ENCODE results near the gene PLD4.
A peak's percentile ranks its signal among the peaks of the same experiment; 100 is the strongest.
"Not testable (repeated sequence)": the region's sequence is repeated elsewhere in the genome, so short reads cannot be mapped to it uniquely, and the experiment has no call there.

Gene PLD4, protein sequence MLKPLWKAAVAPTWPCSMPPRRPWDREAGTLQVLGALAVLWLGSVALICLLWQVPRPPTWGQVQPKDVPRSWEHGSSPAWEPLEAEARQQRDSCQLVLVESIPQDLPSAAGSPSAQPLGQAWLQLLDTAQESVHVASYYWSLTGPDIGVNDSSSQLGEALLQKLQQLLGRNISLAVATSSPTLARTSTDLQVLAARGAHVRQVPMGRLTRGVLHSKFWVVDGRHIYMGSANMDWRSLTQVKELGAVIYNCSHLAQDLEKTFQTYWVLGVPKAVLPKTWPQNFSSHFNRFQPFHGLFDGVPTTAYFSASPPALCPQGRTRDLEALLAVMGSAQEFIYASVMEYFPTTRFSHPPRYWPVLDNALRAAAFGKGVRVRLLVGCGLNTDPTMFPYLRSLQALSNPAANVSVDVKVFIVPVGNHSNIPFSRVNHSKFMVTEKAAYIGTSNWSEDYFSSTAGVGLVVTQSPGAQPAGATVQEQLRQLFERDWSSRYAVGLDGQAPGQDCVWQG

DNA sequence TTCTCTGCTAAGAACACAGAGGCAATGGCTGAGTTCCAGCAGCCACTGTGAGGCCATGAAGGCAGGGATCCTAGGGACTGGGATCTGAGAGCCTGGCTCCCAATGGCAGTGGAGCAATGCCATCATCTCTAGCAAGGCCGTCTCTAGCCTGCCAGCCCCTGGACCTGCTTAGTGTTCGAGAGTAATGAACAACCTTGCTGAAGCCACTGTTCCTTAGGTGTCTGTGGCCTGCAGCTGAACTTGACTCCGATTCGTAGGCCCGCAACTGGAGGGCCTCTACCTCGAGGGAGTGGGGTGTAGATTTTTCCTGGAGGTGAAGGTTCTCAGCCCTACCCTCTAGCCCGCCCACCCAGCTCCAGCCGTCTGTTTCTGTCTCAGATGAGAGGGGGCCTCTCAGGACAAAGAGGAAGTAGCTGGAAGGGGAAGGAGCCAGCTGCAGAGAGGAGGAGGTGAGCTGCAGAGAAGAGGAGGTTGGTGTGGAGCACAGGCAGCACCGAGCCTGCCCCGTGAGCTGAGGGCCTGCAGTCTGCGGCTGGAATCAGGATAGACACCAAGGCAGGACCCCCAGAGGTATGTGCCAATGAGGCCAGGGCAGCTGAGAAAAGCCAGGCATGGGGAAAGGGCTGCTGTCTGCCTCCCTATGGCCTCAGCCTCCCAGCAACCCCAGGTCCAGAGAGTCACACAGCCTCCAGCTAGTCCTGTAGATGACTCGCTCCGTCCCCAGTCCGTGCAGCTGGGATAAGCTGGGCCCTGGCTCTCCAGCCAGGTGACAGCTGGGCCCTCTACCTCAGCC, at the start of gene PLD4:
Gene PLD4, plus strand, starts transcription at position 459 of the 793 bp plus-strand sequence. CDS start 2,262 bp downstream, outside the sequence.
- no peak for DNase-seq

DNA sequence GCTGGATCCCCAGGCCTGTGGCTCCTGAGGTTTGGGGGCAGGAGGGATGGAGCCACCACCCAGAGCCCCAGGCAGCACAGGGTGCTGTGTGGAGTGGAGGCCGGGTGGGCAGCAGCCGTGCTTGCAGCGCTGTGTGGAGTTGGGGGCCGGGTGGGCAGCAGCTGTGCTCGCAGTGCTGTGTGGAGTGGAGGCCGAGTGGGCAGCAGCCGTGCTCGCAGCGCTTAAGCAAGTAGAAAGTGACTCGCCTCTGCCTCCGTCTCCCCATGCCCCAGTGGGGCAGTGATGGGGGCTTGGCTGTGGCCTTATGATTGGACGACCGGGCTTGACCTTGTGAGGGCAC, 49.3 kb upstream of the PLD4 start:
- DNase-seq, result no peak

DNA sequence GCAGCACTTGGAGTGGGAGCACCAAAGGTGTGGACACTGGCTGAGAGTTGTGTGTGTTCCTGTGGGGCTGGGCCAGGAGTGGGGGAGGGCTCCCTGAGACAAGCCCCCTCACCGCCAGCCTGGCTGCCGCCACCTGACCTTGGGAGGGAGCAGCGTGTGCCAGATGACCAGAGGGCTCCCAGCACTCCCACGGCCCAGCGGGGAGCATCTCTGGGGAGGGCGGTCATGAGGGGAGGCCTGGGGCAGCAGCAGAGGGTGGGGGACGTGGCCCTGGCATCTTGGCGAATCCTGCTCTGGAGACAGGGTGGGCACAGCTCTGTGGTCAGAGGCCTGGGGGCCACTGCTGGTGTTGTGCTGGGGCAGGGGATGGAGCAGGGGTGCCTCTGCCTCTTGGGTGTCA, 48.9 kb upstream of the PLD4 start:
- DNase-seq, result no peak

DNA sequence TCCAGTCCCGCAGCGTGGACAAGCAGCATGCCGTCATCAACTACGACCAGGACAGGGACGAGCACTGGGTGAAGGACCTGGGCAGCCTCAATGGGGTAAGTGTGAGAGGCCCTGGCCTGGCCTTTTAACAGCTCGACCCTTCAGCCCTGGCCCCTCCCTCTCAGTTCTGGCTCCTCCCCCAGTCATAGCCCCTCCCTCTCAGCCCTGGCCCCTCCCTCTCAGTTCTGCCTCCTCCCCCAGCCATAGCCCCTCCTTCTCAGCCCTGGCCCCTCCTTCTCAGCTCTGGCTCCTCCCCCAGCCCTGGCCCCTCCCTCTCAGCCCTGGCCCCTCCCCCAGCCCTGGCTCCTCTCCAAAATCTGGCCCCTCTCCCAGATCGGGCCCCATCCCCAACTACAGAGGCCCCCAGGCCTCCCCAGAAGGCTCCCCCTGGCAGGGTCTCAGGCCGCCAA, 48.4 kb upstream of the PLD4 start:
- DNase-seq, result peak; percentile 2

DNA sequence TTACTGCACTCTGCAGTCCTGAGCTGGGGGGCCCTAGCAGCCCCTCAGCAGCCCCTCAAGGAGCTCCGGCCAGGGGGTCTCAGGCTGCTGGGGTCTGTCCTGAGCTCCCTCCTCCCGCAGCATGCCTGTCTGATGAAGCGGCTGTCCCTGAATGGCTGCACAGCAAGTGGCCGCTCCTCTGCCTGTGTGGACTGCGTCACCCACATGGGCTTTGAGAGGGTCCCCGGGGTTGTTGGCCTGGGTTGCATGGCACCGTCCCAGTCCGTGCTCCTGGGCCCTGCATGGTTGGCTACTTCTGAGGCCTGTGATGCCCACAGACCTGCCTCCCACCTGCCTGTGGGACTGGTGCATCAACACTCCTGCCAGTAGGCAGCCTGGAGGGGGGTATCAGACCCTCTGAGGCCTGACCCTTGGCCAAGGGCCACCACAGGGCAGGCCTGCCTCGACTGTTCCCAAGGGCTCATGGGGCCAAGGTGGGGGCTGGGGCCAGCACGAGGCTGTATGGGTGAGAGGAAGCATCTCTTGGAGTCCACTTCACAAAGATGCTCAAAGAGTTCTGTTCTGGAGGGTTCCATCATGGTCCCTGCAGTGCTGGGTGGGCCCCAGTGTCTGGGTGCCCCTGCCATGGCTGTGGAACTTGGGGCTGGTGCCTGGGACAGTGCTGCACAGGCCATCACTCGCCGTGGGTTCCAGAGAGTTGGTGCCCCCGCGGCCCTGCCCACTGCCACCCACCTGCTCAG, 47.4 kb upstream of the PLD4 start:
- no peak for DNase-seq

DNA sequence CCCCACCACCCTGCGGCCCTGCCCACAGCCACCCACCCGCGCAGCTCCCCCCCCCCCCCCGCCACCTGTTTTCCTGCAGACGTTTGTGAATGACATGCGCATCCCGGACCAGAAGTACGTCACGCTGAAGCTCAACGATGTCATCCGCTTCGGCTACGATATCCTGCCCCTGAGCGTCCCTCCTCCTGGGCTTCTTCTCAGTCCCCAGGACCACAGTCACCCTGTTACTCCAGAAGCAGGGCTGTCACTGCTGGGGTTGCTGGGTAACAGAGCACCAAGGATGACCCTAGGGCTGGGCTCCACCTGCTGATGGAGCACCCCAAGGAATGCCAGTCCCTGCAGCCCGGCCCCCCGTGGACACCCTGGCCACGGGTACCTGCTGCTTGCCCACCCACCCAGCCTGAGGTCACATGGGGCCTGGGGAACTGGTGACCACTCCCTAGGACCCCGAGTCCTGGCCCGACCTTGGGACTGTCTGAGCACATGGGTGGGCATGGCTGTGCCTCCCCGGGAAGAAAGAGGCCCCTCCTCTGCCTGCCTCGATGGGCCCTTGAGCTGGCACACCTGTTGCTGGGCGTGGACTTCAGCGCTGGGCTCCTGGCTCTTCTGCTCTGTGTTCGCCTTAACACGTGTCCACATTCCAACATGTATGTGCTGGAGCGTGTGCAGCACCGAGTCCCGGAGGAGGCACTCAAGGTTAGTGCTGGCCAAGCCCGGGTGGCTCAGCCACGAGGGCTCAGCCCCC, 46.7 kb upstream of the PLD4 start:
- DNase-seq, result no peak

DNA sequence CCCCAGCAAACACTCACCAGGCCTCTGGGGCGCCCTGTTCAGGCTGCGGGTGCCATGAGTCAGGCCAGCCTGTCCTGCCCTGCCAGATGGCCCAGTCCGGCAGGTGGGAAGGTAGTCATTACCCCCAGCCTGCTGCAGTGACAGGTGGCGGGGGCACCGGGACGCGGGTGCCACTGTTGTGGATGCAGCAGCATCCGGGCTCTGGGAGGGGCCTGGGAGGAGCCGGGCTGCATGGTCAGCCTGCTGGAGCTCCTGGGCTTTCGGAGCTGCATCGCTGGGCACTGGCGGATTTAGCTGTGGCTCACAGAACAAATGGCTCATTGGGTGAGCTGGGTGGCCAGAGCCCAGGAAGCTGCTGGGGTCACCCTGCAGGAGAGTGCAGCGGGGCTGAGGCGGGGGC, 46.1 kb upstream of the PLD4 start:
- DNase-seq, result no peak

DNA sequence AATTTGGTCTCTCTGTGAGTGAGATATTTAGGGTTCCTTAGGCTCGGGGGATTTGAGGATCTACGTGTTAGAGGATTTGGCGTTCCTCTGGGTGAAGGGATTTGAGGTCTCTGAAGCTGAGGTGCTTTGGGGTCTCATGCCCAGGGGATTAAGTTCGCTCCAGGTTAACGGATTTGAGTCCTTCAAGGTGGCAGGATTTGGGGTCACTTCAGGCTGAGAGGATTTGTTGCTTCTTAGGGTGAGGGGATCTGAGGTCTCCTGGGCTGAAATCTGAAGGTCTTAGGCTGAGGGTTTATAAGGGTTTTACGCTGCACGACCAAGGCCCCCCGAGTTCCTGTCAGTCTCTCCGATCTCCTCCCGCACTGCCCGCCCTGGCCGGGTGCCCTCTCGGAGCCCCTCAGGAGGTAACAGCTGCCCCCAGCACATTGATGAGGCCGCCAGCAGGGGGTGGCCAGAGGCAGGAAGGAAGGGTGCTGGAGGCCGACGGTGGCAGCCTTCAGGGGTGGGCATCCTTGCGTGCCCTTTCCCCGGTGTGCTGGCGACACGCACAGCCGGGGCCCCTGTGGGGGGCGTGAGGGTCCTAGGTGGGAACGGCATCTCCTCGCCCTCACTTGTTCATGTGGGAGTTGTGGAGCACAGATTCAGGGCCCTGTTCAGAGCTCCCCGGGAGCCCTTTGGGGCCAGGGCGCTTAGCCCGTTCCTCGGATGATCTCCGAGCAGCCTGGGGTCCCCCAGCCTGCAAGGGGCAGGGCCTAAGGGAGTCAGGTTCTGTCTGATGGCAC, 45.3 kb upstream of the PLD4 start:
- no peak for DNase-seq

DNA sequence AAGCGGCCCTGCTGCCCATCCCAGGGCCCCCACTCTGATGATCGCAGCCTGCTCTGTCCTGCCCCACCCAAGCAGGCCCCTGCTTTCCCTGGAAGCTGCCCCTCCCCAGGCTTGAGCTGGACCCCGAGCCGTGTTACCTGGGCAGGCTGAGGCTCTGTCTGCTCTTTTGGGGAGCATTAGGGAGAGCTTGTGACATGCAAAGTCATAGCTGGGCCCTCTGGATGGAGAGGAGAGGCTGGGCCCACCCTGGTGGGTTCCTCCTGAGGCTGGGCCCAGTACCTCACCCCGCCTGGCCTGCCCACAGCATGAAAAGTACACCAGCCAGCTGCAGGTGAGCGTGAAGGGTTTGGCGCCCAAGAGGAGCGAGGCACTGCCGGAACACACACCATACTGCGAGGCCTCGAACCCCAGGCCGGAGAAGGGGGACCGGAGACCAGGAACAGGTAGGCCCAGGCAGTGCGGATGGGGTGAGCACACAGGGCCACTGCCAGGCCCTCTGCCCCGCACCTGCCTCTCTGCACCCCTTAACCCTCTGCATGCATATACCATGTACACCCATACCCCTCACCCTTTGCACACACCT, 44.6 kb upstream of the PLD4 start:
- no peak for DNase-seq

DNA sequence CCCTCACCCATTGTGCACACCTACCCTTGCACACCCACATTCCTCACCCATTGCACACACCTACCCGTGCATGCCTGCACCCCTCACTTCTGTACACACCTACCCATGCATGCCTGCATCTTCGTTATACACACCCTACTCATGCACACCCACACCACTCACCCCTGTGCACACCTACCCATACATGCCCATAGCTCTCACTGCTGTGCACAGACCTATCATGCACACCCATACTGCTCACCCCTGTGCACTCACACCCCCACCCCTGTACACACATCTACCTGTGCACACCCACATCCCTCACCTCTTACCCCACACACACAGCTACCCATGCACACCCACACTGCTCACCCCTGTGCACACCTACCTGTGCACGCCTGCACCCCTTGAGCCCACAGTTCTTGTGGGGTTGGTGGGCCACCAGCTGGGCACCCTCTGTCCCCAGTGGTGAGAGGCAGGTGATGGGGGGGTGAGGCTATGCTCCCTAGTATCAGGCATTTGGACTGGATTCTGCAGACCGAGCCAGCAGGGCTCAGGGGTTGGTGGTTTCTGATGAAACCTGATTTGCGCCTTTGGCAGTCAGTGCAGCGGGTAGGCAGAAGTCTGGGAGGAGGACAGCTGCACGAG, 44.0 kb upstream of the PLD4 start:
- no peak for DNase-seq

DNA sequence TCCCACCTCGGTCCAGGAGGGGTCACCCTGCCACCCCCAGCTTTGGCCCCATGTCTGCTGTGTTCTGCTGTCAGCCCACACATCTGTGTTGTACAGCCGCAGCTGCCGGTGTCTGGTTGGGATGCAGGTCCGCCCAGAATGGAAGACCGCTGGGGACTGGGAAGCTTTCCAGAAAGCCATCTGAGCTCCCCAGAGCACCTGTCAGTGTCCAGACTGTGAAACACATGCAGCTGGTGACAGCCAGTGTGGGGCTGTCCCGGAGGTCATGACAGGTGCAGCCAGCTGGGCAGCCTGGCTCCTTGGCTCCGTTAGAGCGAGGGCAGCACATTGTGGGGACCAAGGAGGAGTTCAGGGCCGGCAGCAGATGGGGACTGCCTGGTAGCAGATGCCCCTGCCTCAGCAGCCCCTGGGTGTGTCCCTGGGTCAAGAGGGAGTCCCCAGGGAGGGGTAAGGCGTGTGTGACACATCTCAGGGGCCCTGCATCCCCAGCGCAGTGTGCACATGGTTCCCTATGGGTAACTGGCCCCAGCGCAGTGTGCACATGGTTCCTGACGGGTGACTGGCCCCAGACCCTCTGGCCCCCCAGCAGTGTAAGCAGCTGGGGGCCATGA, 43.2 kb upstream of the PLD4 start:
- DNase-seq, result no peak

DNA sequence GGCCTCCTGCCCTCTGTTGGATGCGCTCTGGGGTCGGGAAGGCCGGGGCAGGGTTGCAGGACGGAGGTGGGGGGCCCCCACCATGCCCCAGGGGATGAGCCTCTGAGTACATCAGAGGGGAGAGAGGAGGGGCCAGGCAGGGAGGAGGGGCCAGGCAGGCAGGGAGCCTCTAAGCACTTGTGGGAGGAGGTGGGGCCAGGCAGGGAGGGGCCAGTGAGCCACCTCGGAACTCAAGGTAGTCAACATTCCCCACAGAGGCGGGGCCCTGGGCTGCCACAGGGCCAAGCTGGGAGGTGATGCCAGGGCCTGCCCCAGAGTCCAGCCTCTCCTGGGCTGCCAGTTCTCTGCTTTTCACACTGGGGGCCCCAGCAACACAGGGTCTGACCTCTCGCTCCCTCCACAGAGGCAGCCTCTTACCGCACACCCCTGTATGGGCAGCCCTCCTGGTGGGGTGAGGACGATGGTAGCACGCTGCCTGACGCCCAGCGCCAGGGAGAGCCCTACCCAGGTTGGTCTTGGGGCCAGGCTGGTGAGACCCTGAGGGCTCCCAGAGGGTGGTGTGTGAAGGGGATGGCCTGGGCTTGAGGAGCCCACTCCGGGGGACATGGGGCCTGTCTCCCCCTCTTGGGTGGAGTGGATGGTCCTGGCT, 42.2 kb upstream of the PLD4 start:
- DNase-seq, result peak; percentile 52

DNA sequence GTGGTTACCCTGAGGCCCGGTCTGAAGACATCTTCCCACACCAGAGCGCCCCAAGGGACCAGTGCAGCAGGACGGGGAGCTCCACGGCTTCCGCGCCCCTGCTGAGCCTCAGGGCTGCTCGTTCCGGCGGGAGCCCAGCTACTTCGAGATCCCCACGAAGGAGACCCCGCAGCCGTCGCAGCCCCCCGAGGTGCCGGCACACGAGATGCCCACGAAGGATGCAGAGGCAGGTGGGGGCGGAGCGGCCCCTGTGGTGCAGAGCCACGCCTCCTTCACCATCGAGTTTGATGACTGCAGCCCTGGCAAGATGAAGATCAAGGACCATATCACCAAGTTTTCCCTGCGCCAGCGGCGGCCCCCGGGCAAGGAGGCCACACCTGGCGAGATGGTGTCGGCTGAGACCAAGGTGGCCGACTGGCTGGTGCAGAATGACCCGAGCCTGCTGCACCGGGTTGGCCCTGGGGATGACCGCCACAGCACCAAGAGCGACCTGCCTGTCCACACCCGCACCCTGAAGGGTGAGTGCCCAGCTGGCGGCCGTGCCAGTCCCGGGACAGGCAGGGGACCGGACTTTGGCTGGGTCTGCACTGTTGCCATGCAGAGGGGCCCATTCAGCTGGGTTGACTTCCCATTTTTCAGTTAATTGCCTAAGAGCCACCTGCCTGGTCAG, 41.6 kb upstream of the PLD4 start:
- no peak for DNase-seq

DNA sequence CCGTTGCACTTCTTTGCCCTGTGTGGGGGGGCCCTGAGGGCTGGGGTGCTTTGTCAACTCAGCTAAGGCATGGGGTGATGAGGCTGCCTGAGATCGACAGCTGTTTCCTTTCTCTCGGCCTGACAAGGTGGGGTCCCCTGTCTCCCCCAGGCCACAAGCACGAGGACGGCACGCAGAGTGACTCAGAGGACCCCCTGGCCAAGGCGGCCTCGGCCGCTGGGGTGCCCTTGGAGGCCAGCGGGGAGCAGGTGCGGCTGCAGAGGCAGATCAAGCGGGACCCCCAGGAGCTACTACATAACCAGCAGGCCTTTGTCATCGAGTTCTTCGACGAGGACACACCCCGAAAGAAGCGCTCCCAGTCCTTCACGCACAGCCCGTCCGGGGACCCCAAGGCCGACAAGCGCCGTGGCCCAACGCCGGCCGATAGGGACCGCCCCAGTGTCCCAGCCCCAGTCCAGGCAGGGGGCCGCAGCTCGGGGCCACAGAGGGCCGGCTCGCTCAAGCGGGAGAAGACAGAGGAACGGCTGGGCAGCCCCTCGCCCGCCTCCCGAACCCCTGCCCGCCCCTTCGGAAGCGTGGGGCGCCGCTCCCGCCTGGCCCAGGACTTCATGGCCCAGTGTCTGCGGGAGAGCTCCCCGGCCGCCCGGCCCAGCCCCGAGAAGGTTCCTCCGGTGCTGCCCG, 40.9 kb upstream of the PLD4 start:
- no peak for DNase-seq

DNA sequence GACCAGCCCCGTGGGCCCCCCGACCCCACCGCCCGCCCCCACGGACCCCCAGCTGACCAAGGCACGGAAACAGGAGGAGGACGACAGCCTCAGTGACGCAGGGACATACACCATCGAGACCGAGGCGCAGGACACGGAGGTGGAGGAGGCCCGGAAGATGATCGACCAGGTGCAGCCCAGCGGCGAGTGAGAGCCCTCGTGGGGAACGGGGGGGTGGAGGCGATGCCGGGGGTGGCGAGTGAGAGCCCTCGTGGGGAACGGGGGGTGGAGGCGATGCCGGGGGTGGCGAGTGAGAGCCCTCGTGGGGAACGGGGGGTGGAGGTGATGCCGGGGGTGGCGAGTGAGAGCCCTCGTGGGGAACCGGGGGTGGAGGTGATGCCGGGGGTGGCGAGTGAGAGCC, 40.3 kb upstream of the PLD4 start:
- DNase-seq, result not testable (repeated sequence)

DNA sequence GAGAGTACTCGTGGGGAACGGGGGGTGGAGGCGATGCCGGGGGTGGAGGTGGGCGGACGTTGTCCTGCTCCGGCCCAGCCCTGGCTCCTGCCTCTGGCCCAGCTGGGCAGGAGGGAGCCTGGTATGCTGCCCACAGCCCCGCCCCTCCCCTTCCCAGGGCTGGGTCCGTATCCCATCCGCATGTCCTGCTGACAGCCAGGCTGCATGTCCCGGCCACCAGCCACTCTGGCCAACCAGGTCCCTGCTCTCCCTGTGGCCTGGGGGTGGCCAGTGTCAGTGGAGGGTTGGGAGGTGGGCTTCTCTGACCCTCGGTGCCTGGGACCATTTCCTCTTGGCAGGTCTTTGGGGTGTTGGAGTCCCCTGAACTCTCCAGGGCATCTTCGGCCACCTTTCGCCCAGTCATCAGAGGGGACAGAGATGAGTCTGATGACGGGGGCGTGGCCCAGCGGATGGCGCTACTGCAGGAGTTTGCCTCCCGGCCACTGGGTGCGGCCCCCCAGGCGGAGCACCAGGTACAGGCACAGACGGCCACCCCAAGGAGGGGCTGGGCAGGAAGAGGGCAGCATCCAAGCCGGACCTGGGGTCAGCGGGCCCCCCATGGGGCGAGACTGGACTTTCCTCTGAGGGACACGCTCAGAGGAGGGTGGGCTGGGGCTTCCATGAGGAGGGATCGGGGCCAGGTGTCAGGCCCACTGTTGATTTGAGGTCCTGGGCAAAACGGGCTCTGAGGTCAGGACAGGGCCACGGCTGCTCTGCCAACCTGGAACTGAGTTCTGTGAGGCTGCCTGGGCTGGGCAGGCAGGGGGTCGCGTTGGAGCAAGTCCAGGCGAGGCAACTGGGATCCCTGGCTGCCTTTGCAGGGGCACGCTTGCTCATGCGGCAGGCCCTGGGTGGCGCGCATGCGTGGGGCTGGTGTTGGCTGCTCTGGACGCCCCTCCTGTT, 39.4 kb upstream of the PLD4 start:
- DNase-seq, result no peak

DNA sequence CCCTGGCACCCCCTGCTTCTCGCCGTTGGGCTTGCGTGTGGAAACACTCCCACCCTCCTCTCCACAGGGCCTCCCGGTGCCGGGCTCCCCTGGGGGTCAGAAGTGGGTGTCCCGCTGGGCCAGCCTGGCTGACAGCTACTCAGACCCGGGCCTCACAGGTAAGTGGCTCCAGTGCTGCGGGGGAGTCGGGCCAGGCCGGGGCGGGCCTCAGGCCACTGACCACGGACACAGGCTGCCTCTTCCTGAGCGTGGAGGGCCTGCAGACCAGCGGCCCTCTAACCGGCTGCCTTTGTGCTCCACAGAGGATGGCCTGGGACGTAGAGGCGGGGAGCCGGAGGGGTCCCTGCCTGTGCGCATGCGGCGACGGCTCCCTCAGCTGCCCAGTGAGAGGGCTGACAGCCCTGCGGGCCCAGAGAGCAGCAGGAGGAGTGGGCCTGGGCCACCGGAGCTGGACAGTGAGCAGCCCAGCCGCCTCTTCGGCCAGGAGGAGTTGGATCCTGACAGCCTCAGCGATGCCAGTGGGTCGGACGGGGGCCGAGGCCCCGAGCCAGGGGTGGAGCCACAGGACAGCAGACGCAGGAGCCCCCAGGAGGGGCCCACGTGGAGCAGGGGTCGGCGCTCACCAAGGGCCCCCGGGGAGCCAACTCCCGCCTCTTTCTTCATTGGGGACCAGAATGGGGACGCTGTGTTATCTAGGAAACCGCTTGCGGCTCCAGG, 38.5 kb upstream of the PLD4 start:
- no peak for DNase-seq

Data from NCI-H1436 (cell line).